HepG2 (cell line): ENCODE results near the gene ATXN7L2. TPM values are rescaled to one million over a fixed set of nuclear protein-coding genes. Genes with fewer than 3 reads are reported as not detected.

ENCODE experiments used
- ATAC-seq: fragments of 200-7000 bp; cut with Tn5 transposase; 3 replicates; pipeline ENCODE4 v1.9.1; 2020; ENCODE audit warnings: mild to moderate bottlenecking, moderate library complexity
- BruUV-seq: library from RNA; stranded (reverse); fragments of 400-500 nt; replicated peaks from 2 replicates; lab custom pipeline; 2021; lab: Mats Ljungman, UMichigan
- CTCF ChIA-PET: fragments of 300-600 bp; formaldehyde crosslinking; extraction: SDS; loops from one replicate; lab custom pipeline; 2021; ENCODE audit warnings: low total read pairs, inconsistent platforms, low intra/inter-chr PET ratio; lab: Yijun Ruan, JAX
- POLR2A ChIA-PET: fragments of 350-600 bp; sonication (Branson Sonifier 250); formaldehyde crosslinking; loops from one replicate; lab custom pipeline; 2020; ENCODE audit warnings: antibody characterized with exemption, inconsistent platforms; lab: Yijun Ruan, JAX
- DNase-seq: peaks from one replicate; pipeline ENCODE4 v3.0.0-alpha.2; 2015; ENCODE audit warnings: low spot score
- FAIRE-seq: peaks from 3 replicates; lab custom pipeline; 2011; peaks lifted over from hg19 to GRCh38; lab: Jason Lieb, UNC
- H2AFZ ChIP-seq: one replicate; pipeline ENCODE4 v1.6.1; 2011; ENCODE audit warnings: low read length, inconsistent platforms
- H3K27ac ChIP-seq: fragments of 300-600 bp; 3 replicates; pipeline ENCODE4 v1.8.0; 2011; ENCODE audit warnings: mixed run types, mild to moderate bottlenecking, mixed read lengths, low read length, inconsistent platforms; ENCODE audit not compliant: insufficient read depth; ENCODE audit errors: extremely low read length
- H3K27me3 ChIP-seq, 2 experiments: fragments of 200-600 bp in 1 of 2; 2 replicates in 1 of 2; 3 replicates in 1 of 2; pipeline versions ENCODE4 v1.6.0 to v1.8.0; 2011; ENCODE audit warnings: low read length in 2 of 2, mild to moderate bottlenecking in 2 of 2, moderate library complexity in 2 of 2, inconsistent platforms in 1 of 2; ENCODE audit not compliant: insufficient read depth in 2 of 2, control insufficient read depth in 1 of 2
- H3K36me3 ChIP-seq, 2 experiments: fragments of 200-600 bp in 1 of 2; replicated peaks in 1 of 2; 2 replicates in 1 of 2; 3 replicates in 1 of 2; pipeline versions ENCODE4 v1.5.1 to v1.8.0; 2011; ENCODE audit warnings: low read length in 2 of 2, inconsistent platforms in 1 of 2; ENCODE audit not compliant: insufficient read depth in 2 of 2, control insufficient read depth in 1 of 2
- H3K4me1 ChIP-seq: 2 replicates; pipeline ENCODE4 v1.5.1; 2012; ENCODE audit warnings: low read length, inconsistent platforms; ENCODE audit not compliant: insufficient read depth
- H3K4me2 ChIP-seq: 2 replicates; pipeline ENCODE4 v1.6.0; 2011; ENCODE audit warnings: low read depth, low read length, inconsistent platforms
- H3K4me3 ChIP-seq, 3 experiments: fragments of 200-600 bp in 1 of 3; sonication (generic), shearing (Covaris generic) in 1 of 3; replicated peaks in 1 of 3; 2 replicates each; pipeline ENCODE4 v1.5.1; 2011 to 2016; ENCODE audit warnings: low read length in 3 of 3, inconsistent platforms in 2 of 3, low read depth in 2 of 3, mild to moderate bottlenecking in 2 of 3, control low read depth in 1 of 3, mixed read lengths in 1 of 3; ENCODE audit not compliant: insufficient read depth in 1 of 3
- H3K79me2 ChIP-seq: one replicate; pipeline ENCODE4 v1.6.1; 2011; ENCODE audit warnings: low read length, inconsistent platforms; ENCODE audit not compliant: insufficient read depth
- H3K9ac ChIP-seq: 2 replicates; pipeline ENCODE4 v1.6.0; 2011; ENCODE audit warnings: mild to moderate bottlenecking, low read depth, low read length, inconsistent platforms; ENCODE audit not compliant: insufficient read depth
- H3K9me3 ChIP-seq: 2 replicates; pipeline ENCODE4 v1.5.1; 2012; ENCODE audit warnings: mild to moderate bottlenecking, low read length
- H4K20me1 ChIP-seq: 2 replicates; pipeline ENCODE4 v1.6.0; 2011; ENCODE audit warnings: inconsistent platforms, mild to moderate bottlenecking, low read length, moderate library complexity; ENCODE audit not compliant: insufficient read depth
- FOSL2 ChIP-seq: sonication (generic); formaldehyde crosslinking; IDR thresholded peaks from 2 replicates; pipeline ENCODE4 v1.4.0; 2020; ENCODE audit warnings: missing genetic modification reagents
- HMG20B ChIP-seq: conservative IDR thresholded peaks from 2 replicates; pipeline ENCODE4 v1.6.1; 2016; ENCODE audit warnings: missing genetic modification reagents, missing compliant biosample characterization
- KAT2B ChIP-seq: fragments of 150-350 bp; IDR thresholded peaks from 2 replicates; pipeline ENCODE4 v1.6.1; 2014; ENCODE audit warnings: low read depth, low read length, borderline replicate concordance
- PRDM10 ChIP-seq: sonication (generic); formaldehyde crosslinking; IDR thresholded peaks from 2 replicates; pipeline ENCODE4 v1.4.0; 2020; ENCODE audit warnings: low read depth, missing genetic modification reagents
- ZNF33A ChIP-seq: sonication (generic); formaldehyde crosslinking; IDR thresholded peaks from 2 replicates; pipeline ENCODE4 v1.5.1; 2020; ENCODE audit warnings: missing genetic modification reagents, mild to moderate bottlenecking, moderate library complexity, borderline replicate concordance
- ZNF431 ChIP-seq: sonication (generic); formaldehyde crosslinking; IDR thresholded peaks from 2 replicates; pipeline ENCODE4 v1.9.0; 2022; ENCODE audit warnings: missing genetic modification reagents, low read depth, mild to moderate bottlenecking, borderline replicate concordance
- WGBS: methylation state at CpG from one replicate; pipeline ENCODE4 v1.1.6; 2017; ENCODE audit warnings: low lambda C conversion rate; 5-methylcytosine and 5-hydroxymethylcytosine counted together
- in situ Hi-C: cut with HindIII; loops from 2 replicates; pipeline ENCODE4 v1.10.0; 2017; ENCODE audit warnings: low pct_unique_long_range_greater_than_20kb; ENCODE audit not compliant: extremely low pct_ligation_motif_present
- intact Hi-C: fragments of 100-400 bp; cut with micrococcal nuclease; formaldehyde crosslinking; loops from one replicate; pipeline ENCODE4 v1.10.0; 2022; ENCODE audit not compliant: unreplicated experiment
- polyA plus RNA-seq, 8 experiments: library from polyadenylated mRNA; depleted of rRNA in 3 of 8; stranded (reverse) in 7 of 8; unstranded in 1 of 8; fragments of >200 nt; fragmentation: Illumina TruSeq in 4 of 8; extraction: Trizol in 4 of 8; gene quantifications; 2 replicates each; pipeline versions ENCODE4 v1.2.1 to v1.2.3, GENCODE V29; 2011 to 2016; ENCODE audit warnings: low read depth in 4 of 8, missing spikeins in 1 of 8, mixed read lengths in 1 of 8; ENCODE audit not compliant: insufficient read depth in 1 of 8
- total RNA-seq, 5 experiments: library from RNA; depleted of rRNA; stranded (reverse); fragments of >200 nt; fragmentation: Illumina TruSeq; extraction: Trizol; gene quantifications; 2 replicates each; pipeline ENCODE4 v1.2.3, GENCODE V29; 2016; ENCODE audit warnings: low read depth in 1 of 5

Gene ATXN7L2
- total and polyA plus RNA-seq, 2 of the 13 experiments (the other 11 are each of a cell fraction or from before 2014, with no cell fraction given) = 2.7 to 2.8 TPM

- TF ChIP-seq PRDM10 (CRISPR knock-in tag) = no peak
These were observed 8.4 kb upstream of the ATXN7L2 start (continued) for GRCh38 chr1:109475261-109475660.

- Histone ChIP-seq H3K4me3 (no peak overlapping the region), H3K79me2 (no peaks in the 10 kb centered on the region), H3K27me3 (peaks cover 1 to 30% of the 10 kb centered on the region in 2 experiments; a peak in 4 of 5 replicates), H3K9ac (no peak overlapping the region), H3K36me3 (no peaks in the 10 kb centered on the region), H3K9me3 (no peaks in the 10 kb centered on the region), H4K20me1 (no peaks in the 10 kb centered on the region), H3K27ac (no peak overlapping the region), H3K4me1 (no peaks in the 10 kb centered on the region), H2AFZ (no peak overlapping the region), H3K4me2 (no peak overlapping the region)
- FAIRE-seq = no peak
- no TSS peak for BruUV-seq
- intact Hi-C loops = no loop called here
- DNase-seq = no peak
- TF ChIP-seq ZNF33A (CRISPR knock-in tag) = no peak
- no peak for TF ChIP-seq ZNF431
- TF ChIP-seq FOSL2 (CRISPR knock-in tag) = peak; percentile 34; the same call in 1 of the 2 replicates
- no peak for TF ChIP-seq HMG20B (CRISPR knock-in tag)
- TF ChIP-seq KAT2B = no peak
- in situ Hi-C loops = no loop called here
- ATAC-seq = no peak
- POLR2A ChIA-PET = no interaction called here
- CTCF ChIA-PET = no interaction called here
- WGBS = 31% methylated on average over 7 of the region's 8 CpGs
These were observed 6.9 kb upstream of the ATXN7L2 start for GRCh38 chr1:109476825-109477224.
